Measurements from ENCODE around the gene RUNX2.
"Not testable (repeated sequence)": the region's sequence is repeated elsewhere in the genome, so short reads cannot be mapped to it uniquely, and the experiment has no call there.

The RUNX2 gene

DNA sequence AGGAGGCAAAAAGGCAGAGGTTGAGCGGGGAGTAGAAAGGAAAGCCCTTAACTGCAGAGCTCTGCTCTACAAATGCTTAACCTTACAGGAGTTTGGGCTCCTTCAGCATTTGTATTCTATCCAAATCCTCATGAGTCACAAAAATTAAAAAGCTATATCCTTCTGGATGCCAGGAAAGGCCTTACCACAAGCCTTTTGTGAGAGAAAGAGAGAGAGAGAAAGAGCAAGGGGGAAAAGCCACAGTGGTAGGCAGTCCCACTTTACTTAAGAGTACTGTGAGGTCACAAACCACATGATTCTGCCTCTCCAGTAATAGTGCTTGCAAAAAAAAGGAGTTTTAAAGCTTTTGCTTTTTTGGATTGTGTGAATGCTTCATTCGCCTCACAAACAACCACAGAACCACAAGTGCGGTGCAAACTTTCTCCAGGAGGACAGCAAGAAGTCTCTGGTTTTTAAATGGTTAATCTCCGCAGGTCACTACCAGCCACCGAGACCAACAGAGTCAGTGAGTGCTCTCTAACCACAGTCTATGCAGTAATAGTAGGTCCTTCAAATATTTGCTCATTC lies at the start of gene RUNX2:
Gene RUNX2, plus strand, starts transcription at position 375 of the 567 bp plus-strand sequence. CDS start 397 bp downstream, outside the sequence.
- DNase-seq, result peak; percentile 4

DNA sequence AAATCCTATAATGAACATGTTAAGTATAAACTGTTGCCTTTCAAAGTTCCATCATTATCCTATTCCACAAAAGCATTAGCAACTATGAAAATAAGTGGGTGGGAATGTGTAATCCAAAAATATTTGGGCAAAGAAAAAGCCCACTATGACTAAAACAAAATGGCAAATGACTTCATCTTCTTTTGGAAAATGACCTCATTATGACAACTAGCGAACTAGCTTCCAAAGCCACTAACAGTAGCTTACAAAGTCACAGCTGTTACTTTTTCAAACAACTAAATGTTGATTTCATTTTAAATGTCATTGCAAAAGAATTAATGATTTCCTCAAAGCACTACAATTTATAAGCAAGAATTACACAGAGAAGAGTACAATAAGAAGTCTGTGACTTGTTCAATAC lies 49.8 kb upstream of the RUNX2 start:
- no peak for DNase-seq

GRCh38 chr6:45286707-45287106 lies 41.4 kb upstream of the RUNX2 start:
- not testable (repeated sequence) for DNase-seq

DNA sequence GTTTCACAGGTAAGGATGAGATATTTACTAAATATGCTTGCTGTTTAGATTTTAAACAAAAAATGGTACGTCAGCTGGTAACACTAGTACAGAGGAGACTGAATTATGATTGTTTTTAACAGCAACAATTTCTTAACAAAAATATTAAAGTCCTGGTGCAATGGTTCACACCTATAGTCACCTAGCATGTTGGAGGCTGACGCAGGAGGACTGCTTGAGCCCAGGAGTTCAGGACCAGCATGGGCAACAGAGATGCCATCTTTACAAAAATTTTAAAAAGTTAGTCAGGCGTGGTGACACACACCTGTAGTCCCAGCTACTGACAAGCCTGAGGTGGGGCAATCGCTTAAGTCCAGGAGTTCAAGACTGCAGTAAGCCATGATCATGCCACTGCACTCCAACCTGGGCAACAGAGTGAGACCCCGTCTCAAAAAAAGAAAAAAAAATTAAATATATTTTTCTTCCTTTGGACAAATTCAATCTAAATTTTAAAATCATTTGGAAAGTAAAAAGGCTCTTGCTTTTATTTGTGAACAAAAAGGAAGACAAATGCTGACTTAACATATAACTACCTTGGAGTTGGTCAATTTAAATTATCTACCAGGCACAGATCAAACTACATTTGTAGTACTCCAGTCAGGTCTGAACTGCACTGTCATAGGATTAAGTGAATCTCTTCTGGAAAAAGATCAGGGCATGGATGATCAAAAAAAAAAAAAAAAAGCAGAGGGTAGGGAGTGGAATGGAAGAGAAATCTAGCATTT lies 38.2 kb upstream of the RUNX2 start:
- no peak for DNase-seq

- peak; percentile 36 for DNase-seq
These were observed 34.8 kb upstream of the RUNX2 start for GRCh38 chr6:45293306-45293705.

DNA sequence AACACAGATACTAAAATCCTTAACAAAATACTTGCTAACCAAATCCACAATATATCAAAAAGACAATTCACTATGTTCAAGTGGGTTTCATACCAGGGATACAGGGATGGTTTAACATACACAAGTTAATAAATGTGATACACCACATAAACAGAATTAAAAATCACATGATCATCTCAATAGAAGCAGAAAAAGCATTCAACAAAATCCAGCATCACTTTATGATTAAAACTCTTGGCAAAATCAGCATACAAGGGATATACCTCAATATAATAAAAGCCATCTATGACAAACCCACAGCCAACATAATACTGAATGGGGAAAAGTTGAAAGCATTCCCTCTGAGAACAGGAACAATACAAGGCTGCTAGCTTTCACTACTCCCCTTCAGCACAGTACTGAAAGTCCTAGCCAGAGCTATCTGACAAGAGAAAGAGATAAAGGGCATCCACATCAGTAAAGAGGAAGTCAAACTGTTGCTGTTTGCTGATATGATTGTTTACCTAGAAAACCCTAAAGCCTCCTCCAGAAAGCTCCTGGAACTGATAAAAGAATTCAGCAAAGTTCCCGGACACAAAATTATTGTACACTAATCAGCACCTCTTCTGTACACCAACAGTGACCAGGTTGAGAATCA lies 33.9 kb upstream of the RUNX2 start:
- not testable (repeated sequence) for DNase-seq

GRCh38 chr6:45297320-45297719 lies 30.8 kb upstream of the RUNX2 start:
- DNase-seq, result no peak

DNA sequence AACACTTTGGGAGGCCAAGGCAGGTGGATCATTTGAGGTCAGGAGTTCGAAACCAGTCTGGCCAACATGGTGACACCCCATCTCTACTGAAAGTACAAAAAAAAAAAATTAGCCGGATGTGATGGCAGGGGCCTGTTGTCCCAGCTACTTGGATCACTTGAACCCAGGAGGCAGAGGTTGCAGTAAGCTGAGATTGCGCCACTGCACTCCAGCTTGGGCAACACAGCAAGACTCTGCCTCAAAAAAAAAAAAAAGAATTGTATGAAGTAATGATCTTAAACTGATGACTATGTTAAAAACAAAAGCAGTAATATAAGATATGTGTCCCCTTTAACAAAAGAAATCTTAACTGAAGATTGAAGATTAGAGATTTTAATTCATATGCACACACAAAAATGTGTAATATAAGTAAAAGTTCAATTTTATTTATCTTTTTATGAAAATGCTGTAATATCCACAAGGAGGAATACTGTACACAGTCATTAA lies 29.0 kb upstream of the RUNX2 start:
- DNase-seq, result no peak

DNA sequence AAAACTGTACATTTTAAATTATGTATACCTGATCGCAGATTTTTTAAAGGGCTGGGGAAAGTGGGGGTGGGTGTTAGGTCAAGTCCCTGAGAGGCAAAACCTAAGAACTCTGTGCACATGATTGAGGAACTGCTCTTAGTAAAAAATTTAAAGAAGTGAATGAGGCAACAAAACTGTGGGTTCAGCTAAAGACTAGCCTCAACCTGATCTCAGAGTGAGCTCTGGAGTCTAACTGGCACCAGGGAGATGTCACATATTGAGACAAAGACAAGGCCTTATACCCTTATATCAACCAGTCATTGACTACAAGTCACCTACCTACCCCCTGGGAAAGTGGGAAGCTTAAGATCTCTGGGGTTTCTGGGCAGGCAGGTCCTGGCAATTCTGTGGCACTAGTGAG lies 27.4 kb upstream of the RUNX2 start:
- DNase-seq, result no peak

GRCh38 chr6:45301348-45302142 lies 26.6 kb upstream of the RUNX2 start:
- DNase-seq, result no peak

DNA sequence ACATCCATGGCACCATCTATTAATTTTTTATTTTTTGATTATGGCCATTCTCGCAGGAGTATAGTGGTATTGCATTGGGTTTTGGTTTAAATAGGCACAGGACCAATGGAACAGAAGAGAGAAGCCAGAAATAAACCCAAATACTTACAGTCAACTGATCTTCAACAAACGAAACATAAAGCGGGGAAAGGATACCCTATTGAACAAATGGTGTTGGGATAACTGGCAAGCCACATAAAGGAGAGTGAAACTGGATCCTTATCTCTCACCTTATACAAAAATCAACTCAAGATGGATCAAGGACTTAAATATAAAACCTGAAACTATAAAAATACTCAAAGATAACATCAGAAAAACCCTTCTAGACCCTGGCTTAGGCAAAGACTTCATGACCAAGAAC lies 25.3 kb upstream of the RUNX2 start:
- DNase-seq, result no peak

- no peak for DNase-seq
These were observed 22.6 kb upstream of the RUNX2 start for GRCh38 chr6:45305546-45305945.

DNA sequence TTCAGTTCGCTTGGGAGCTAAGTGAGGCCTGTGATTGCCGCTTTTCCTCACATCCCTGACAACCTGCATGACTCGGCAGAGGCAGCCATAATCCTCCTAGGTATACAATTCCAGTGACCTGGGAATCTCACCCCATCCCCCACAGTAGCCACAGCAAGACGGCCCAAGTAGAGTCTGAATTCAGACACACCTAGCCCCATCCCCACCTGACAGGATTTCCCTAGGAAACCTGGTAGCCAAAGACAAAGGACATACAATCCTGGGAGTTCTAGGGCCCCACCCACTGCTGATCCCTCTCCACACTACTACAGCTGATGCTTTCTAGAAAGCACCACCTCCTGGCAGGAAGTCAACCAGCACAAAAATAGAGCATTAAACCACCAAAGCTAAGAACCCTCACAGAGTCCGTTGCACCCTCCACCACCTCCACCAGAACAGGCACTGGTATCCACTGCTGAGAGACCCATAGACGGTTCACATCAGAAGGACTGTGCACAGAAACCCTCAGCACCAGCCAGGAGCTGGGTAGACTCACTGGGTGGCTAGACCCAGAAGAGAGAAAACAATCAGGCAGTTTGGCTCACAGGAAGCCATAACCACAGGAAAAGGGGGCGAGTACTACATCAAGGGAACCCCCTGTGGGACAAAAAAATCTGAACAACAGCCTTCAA lies 17.9 kb upstream of the RUNX2 start:
- peak; percentile 51 for DNase-seq

- DNase-seq, result no peak
These were observed 14.0 kb upstream of the RUNX2 start for GRCh38 chr6:45314146-45314545.

DNA sequence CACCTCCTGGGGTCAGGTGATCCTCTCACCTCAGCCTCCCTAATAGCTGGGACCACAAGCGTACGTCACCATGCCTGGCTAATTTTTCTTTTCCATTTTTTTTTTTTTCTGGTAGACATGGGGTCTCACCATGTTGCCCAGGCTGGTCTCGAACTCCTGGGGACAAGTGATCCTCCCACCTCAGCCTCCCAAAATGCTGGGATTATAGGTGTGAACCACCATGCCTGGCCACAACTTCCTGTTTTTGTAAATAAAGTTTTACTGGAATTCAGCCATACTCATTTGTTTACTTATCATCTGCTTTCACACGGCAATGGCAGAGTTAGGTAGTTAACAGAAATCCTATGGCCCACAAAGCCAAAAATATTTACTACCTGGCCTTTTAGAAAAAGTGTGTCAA lies 7.8 kb upstream of the RUNX2 start:
- DNase-seq, result no peak

DNA sequence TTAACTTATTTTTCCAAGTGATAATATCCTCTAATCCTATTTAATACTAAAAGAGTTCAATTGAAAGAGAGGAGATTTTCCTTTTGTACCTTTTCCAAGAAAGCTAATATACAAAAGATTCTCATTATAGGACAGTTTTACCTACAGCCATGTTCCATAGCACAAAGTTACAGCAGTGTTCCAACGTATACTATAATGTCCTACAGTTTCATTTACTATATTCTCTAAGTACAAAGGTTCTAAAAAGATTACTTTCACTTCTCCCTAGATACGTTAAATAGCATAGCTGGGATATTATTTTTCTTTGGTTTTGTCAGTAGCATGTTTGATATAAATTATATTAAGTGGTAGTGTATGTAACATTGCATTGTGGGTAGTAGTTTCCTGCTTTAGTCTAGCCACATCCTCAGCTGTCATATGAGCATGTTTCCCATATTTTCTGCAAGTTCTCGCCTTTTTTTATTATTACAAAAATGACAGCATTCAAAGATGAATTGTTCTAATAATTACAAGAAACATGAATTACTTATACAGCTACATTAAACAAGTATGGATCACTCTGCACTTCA lies 4.4 kb upstream of the RUNX2 start:
- DNase-seq, result peak; percentile 24

GRCh38 chr6:45326698-45327417 lies 1.3 kb upstream of the RUNX2 start:
- DNase-seq, result no peak

DNA sequence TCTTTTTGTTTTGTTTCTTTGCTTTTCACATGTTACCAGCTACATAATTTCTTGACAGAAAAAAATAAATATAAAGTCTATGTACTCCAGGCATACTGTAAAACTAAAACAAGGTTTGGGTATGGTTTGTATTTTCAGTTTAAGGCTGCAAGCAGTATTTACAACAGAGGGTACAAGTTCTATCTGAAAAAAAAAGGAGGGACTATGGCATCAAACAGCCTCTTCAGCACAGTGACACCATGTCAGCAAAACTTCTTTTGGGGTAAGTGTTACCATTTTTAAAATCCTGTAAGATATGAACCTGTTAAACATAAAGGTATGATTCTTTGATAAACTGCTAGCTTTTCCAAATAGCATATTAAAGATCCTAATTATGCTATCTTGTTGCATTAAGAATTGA lies 393 bp downstream of the RUNX2 start:
- DNase-seq, result no peak

- DNase-seq, result no peak
These were observed 16.8 kb downstream of the RUNX2 start for GRCh38 chr6:45344900-45345299.

DNA sequence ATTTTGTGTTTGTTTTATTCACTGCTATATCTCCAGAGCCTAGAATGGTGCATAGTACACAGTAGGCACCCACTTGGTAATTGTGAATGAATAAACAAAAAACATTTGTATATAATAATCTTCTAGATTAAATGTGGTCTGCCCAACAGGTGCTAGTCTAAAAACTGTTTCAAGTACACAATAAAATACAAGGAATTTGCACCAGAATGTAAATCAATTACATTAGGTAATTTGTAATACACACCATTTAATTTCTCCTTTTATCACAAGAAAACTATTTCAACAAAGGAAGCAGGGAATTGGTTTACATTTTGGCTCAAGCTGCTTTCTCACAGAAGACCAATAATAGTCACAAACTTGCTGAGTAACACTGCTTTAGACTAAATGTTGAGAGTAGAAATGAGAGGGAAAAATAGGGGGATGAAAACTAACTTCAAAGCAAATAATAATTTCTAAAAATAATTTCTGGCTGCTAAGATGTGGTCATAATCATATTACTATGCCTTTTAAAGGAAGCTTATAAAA lies 22.1 kb downstream of the RUNX2 start:
- DNase-seq, result no peak

DNA sequence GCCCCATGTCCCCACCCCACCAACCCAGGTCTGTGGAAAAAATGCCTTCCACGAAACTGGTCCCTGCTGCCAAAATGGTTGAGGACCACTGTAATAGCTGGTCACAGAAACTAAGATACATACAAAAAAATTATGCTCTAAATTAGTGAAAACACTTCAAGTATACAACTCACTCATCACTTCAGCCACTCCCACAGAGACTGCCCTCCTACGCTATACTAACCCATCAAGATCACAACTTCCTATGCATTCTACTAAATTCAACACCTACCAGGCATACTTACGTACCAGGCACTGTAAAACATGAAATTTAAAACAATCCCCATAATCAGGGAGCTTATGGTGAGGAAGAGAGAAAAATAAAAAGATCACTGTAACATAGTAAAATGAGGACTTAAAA lies 22.9 kb downstream of the RUNX2 start:
- no peak for DNase-seq

Data from CD4-positive, alpha-beta T cell treated with Interleukin-21 for 1 hour (primary cell).